K562 (cell line): ENCODE data around the gene MON1A. TPM values are rescaled to one million over a fixed set of nuclear protein-coding genes. Genes with fewer than 3 reads are reported as not detected.

Experiments
- ATAC-seq: fragments of 200-7000 bp; cut with Tn5 transposase; 3 replicates; pipeline ENCODE4 v1.9.1; 2020; ENCODE audit warnings: moderate library complexity
- BruUV-seq: library from RNA; stranded (reverse); fragments of 400-500 nt; replicated peaks from 2 replicates; lab custom pipeline; 2021; lab: Mats Ljungman, UMichigan
- CTCF ChIA-PET: fragments of 300-600 bp; formaldehyde crosslinking; extraction: SDS; loops from one replicate; lab custom pipeline; 2021; ENCODE audit warnings: low intra/inter-chr PET ratio; lab: Yijun Ruan, JAX
- POLR2A ChIA-PET: fragments of 300-600, 350-650 bp; sonication (Branson Sonifier 250); formaldehyde crosslinking; extraction: SDS; loops from one replicate; lab custom pipeline; 2021; ENCODE audit warnings: antibody characterized with exemption, inconsistent platforms; lab: Yijun Ruan, JAX
- DNase-seq, 4 experiments: peaks; one replicate each; pipeline versions ENCODE4 v3.0.0 to v3.0.0-alpha.2; 2011 to 2018; ENCODE audit warnings: low spot score in 3 of 4, mixed read lengths in 3 of 4; ENCODE audit errors: extremely low read depth in 1 of 4
- FAIRE-seq: peaks from 2 replicates; lab custom pipeline; 2011; peaks lifted over from hg19 to GRCh38; lab: Jason Lieb, UNC
- H2AFZ ChIP-seq: 2 replicates; pipeline ENCODE4 v1.6.0; 2011; ENCODE audit warnings: low read depth, low read length, control low read depth, inconsistent platforms
- H3K27ac ChIP-seq: fragments of 200-600 bp; 3 replicates; pipeline ENCODE4 v1.8.0; 2011; ENCODE audit warnings: low read depth, mild to moderate bottlenecking, control low read depth, inconsistent platforms, low read length, moderate library complexity, mixed read lengths; ENCODE audit errors: extremely low read depth
- H3K27me3 ChIP-seq, 2 experiments: fragments of 300-600 bp in 1 of 2; 2 replicates in 1 of 2; 3 replicates in 1 of 2; pipeline versions ENCODE4 v1.6.0 to v1.8.0; 2011; ENCODE audit warnings: inconsistent platforms in 2 of 2, low read length in 2 of 2, mild to moderate bottlenecking in 1 of 2, mixed read lengths in 1 of 2, moderate library complexity in 1 of 2; ENCODE audit not compliant: control insufficient read depth in 2 of 2, insufficient read depth in 2 of 2
- H3K36me3 ChIP-seq: fragments of 300-600 bp; 3 replicates; pipeline ENCODE4 v1.8.0; 2011; ENCODE audit warnings: mild to moderate bottlenecking, low read length, inconsistent platforms; ENCODE audit not compliant: control insufficient read depth, insufficient read depth
- H3K4me1 ChIP-seq, 2 experiments: fragments of 200-600 bp in 1 of 2; replicated peaks in 1 of 2; 2 replicates in 1 of 2; 3 replicates in 1 of 2; pipeline versions ENCODE4 v1.5.1 to v1.8.0; 2011; ENCODE audit warnings: inconsistent platforms in 2 of 2, low read length in 2 of 2, mild to moderate bottlenecking in 1 of 2, mixed read lengths in 1 of 2, moderate library complexity in 1 of 2; ENCODE audit not compliant: control insufficient read depth in 2 of 2, insufficient read depth in 2 of 2
- H3K4me2 ChIP-seq: 2 replicates; pipeline ENCODE4 v1.6.1; 2011; ENCODE audit warnings: low read length, control low read depth, inconsistent platforms, mixed read lengths; ENCODE audit not compliant: insufficient read depth
- H3K4me3 ChIP-seq: fragments of 200-600 bp; sonication (generic), shearing (Covaris generic); 2 replicates; pipeline ENCODE4 v1.5.1; 2016; ENCODE audit warnings: control low read depth, inconsistent platforms
- H3K79me2 ChIP-seq: fragments of 200-600 bp; 3 replicates; pipeline ENCODE4 v1.8.0; 2011; ENCODE audit warnings: low read length, inconsistent platforms; ENCODE audit not compliant: control insufficient read depth, insufficient read depth
- H3K9ac ChIP-seq, 2 experiments: 2 replicates each; pipeline versions ENCODE4 v1.6.0 to v1.6.1; 2011; ENCODE audit warnings: low read depth in 2 of 2, low read length in 2 of 2, control low read depth in 1 of 2, inconsistent platforms in 1 of 2, mild to moderate bottlenecking in 1 of 2, mixed read lengths in 1 of 2; ENCODE audit not compliant: insufficient read depth in 1 of 2
- H3K9me1 ChIP-seq: one replicate; pipeline ENCODE4 v1.6.0; 2011; ENCODE audit warnings: inconsistent platforms, mild to moderate bottlenecking, low read length, moderate library complexity; ENCODE audit not compliant: control insufficient read depth, insufficient read depth
- H3K9me3 ChIP-seq: replicated peaks from 2 replicates; pipeline ENCODE4 v1.5.1; 2011; ENCODE audit warnings: low read depth, low read length, inconsistent platforms; ENCODE audit not compliant: control insufficient read depth, insufficient read depth
- H4K20me1 ChIP-seq: replicated peaks from 2 replicates; pipeline ENCODE4 v1.6.1; 2011; ENCODE audit warnings: low read length, inconsistent platforms, mixed read lengths; ENCODE audit not compliant: control insufficient read depth, insufficient read depth
- ATF3 ChIP-seq, 2 experiments: fragments of 450-650 bp in 1 of 2; sonication (generic) in 1 of 2; formaldehyde crosslinking in 1 of 2; IDR thresholded peaks in 1 of 2; conservative IDR thresholded peaks in 1 of 2; 2 replicates each; pipeline versions ENCODE4 v1.6.1 to v1.8.1; 2016 to 2023; ENCODE audit warnings: mild to moderate bottlenecking in 2 of 2, moderate library complexity in 2 of 2, inconsistent platforms in 1 of 2, missing genetic modification reagents in 1 of 2
- BHLHE40 ChIP-seq: IDR thresholded peaks from 2 replicates; pipeline ENCODE4 v1.6.1; 2011; ENCODE audit warnings: low read length, improper control_type of control experiment
- CEBPG ChIP-seq, 3 experiments: fragments of 200-800 bp in 1 of 3; sonication (Bioruptor generic) in 1 of 3; sonication (generic) in 1 of 3; formaldehyde crosslinking in 1 of 3; IDR thresholded peaks in 2 of 3; conservative IDR thresholded peaks in 1 of 3; 2 replicates each; pipeline versions ENCODE4 v1.6.1 to v1.8.0; 2016 to 2022; ENCODE audit warnings: missing compliant biosample characterization in 2 of 3, missing genetic modification characterization in 2 of 3, mild to moderate bottlenecking in 1 of 3, missing genetic modification reagents in 1 of 3
- IRF2 ChIP-seq: sonication (generic); formaldehyde crosslinking; IDR thresholded peaks from 2 replicates; pipeline ENCODE4 v1.8.1; 2022; ENCODE audit warnings: mild to moderate bottlenecking, missing genetic modification reagents
- NR2C1 ChIP-seq, 2 experiments: fragments of 450-650 bp; IDR thresholded peaks; 2 replicates each; pipeline ENCODE4 v1.6.1; 2017; ENCODE audit warnings: mild to moderate bottlenecking in 2 of 2, antibody characterized with exemption in 1 of 2, inconsistent platforms in 1 of 2, missing compliant biosample characterization in 1 of 2, missing genetic modification characterization in 1 of 2
- POLR2B ChIP-seq: fragments of 450-650 bp; IDR thresholded peaks from 2 replicates; pipeline ENCODE4 v1.6.1; 2018; ENCODE audit warnings: low read depth; ENCODE audit not compliant: partially characterized antibody
- RFX5 ChIP-seq: IDR thresholded peaks from 2 replicates; pipeline ENCODE4 v1.6.1; 2011; ENCODE audit warnings: low read depth, mild to moderate bottlenecking, improper control_type of control experiment, low read length
- ZNF644 ChIP-seq: fragments of 200-800 bp; sonication (Bioruptor generic); IDR thresholded peaks from 2 replicates; pipeline ENCODE4 v1.6.1; 2016; ENCODE audit warnings: low read depth, missing genetic modification characterization, missing compliant biosample characterization
- WGBS: fragments of 100-300 bp; shearing (Covaris generic); methylation state at CpG from one replicate; pipeline ENCODE4 v1.1.6; 2016; ENCODE audit warnings: low coverage, mixed read lengths; ENCODE audit not compliant: insufficient coverage; ENCODE audit errors: missing lambda C conversion rate; 5-methylcytosine and 5-hydroxymethylcytosine counted together
- in situ Hi-C: fragments of 300-500 bp; cut with MboI; formaldehyde crosslinking; loops from 4 replicates; pipeline ENCODE4 v1.15.0; 2018; ENCODE audit warnings: inconsistent platforms, mixed read lengths
- intact Hi-C: fragments of 100-400 bp; cut with micrococcal nuclease; formaldehyde crosslinking; loops from 2 replicates; pipeline ENCODE4 v1.14.2; 2022
- polyA plus RNA-seq, 8 experiments: library from polyadenylated mRNA; depleted of rRNA in 4 of 8; stranded (reverse) in 5 of 8; unstranded in 3 of 8; fragments of >200 nt; fragmentation: Nextera tagmentation in 2 of 8; fragmentation: Illumina TruSeq in 1 of 8; extraction: Ambion mirVana in 2 of 8; extraction: Trizol in 1 of 8; gene quantifications; 2 replicates each; pipeline versions ENCODE4 v1.2.1 to v1.2.3, GENCODE V29; 2011 to 2014; ENCODE audit warnings: inconsistent platforms in 1 of 8, missing spikeins in 1 of 8
- total RNA-seq, 7 experiments: library from RNA; depleted of rRNA in 6 of 7; stranded (reverse); fragments of >200 nt in 6 of 7; fragmentation: Illumina TruSeq in 2 of 7; extraction: Trizol in 2 of 7; gene quantifications; 2 replicates each; pipeline versions ENCODE4 v1.2.1 to v1.2.3, GENCODE V29; 2011 to 2021; ENCODE audit warnings: low replicate concordance in 1 of 7
- TF ChIP-seq, protein P1 (sequence below), 2 experiments: fragments of 450-650 bp; IDR thresholded peaks; 2 replicates each; pipeline ENCODE4 v1.6.1; 2016; ENCODE audit warnings: mild to moderate bottlenecking in 2 of 2, borderline replicate concordance in 1 of 2, low read depth in 1 of 2, moderate library complexity in 1 of 2

Gene MON1A
- total and polyA plus RNA-seq, 9 of the 15 experiments (the other 6 are each of a cell fraction or from before 2014, with no cell fraction given): 1.1 to 13.8 (median 6.8) TPM

DNA sequence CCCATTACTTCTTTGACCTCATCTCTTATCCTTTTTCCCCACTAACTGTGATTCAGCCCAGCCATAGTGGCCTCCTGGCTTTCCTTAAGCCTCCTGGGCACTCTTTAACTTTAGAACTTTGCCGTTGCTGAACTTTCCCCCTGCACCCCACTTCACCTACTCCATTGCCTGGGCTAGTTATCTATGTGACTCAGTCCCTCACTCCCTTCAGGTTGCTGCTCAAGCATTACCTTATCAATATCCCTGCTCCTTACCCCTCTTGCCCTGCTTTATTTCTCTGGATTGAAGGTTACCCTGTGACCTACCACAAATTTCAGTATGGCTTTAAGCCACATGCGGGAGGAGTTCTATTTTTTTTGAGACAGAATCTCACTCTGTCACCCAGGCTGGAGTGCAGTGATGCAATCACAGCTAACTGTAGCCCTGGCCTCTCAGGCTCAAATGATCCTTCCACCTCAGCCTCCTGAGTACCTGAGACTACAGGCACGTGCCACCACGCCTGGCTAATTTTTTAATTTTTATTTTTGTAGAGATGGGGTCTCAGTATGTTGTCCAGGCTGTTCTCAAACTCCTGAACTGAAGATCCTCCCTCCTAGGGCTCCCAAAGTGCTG lies 3.4 kb downstream of the MON1A start:
- intact Hi-C loops (loop anchor here (5.0 kb wide), 1 partner anchor 161 kb away; the partner anchor contains the start of gene RBM5), in situ Hi-C loops (no loop called here)
- ATAC-seq: no peak
- H3K9ac ChIP-seq: peak overlapping the region; percentile 31 to 45; a peak in 1 of 4 replicates
- peaks cover 2% of the 10 kb centered on the region for H3K9me1 ChIP-seq
- no peak overlapping the region for H2AFZ ChIP-seq
- H3K4me1 ChIP-seq: peaks cover 22 to 31% of the 10 kb centered on the region in 2 experiments
- H3K4me3 ChIP-seq: no peak overlapping the region
- ChIA-PET POLR2A (no interaction called here), CTCF (no interaction called here)
- H3K9me3 ChIP-seq: no peaks in the 10 kb centered on the region
- peak overlapping the region; percentile 65 for H3K27ac ChIP-seq
- DNase-seq: peak in 1 of 4 experiments; percentile 4
- 17% methylated on average over 4 of the region's 4 CpGs for WGBS
- no TSS peak for BruUV-seq
- no peaks in the 10 kb centered on the region for H4K20me1 ChIP-seq
- FAIRE-seq: peak; percentile 6
- peaks cover 9% of the 10 kb centered on the region; the same call in 2 of the 3 replicates for H3K36me3 ChIP-seq
- H3K4me2 ChIP-seq: peak overlapping the region; percentile 24
- H3K27me3 ChIP-seq: no peaks in the 10 kb centered on the region
- H3K79me2 ChIP-seq: peaks cover 29% of the 10 kb centered on the region
- TF ChIP-seq BHLHE40: 0 out of 2 replicates have a peak, but pooled peaks have one; percentile 27
- no peak for TF ChIP-seq NR2C1 (IDR thresholded peaks at IDR 0.05)
- no peak for TF ChIP-seq NR2C1 (tag; IDR thresholded peaks at IDR 0.05)
- TF ChIP-seq, protein P1, sequence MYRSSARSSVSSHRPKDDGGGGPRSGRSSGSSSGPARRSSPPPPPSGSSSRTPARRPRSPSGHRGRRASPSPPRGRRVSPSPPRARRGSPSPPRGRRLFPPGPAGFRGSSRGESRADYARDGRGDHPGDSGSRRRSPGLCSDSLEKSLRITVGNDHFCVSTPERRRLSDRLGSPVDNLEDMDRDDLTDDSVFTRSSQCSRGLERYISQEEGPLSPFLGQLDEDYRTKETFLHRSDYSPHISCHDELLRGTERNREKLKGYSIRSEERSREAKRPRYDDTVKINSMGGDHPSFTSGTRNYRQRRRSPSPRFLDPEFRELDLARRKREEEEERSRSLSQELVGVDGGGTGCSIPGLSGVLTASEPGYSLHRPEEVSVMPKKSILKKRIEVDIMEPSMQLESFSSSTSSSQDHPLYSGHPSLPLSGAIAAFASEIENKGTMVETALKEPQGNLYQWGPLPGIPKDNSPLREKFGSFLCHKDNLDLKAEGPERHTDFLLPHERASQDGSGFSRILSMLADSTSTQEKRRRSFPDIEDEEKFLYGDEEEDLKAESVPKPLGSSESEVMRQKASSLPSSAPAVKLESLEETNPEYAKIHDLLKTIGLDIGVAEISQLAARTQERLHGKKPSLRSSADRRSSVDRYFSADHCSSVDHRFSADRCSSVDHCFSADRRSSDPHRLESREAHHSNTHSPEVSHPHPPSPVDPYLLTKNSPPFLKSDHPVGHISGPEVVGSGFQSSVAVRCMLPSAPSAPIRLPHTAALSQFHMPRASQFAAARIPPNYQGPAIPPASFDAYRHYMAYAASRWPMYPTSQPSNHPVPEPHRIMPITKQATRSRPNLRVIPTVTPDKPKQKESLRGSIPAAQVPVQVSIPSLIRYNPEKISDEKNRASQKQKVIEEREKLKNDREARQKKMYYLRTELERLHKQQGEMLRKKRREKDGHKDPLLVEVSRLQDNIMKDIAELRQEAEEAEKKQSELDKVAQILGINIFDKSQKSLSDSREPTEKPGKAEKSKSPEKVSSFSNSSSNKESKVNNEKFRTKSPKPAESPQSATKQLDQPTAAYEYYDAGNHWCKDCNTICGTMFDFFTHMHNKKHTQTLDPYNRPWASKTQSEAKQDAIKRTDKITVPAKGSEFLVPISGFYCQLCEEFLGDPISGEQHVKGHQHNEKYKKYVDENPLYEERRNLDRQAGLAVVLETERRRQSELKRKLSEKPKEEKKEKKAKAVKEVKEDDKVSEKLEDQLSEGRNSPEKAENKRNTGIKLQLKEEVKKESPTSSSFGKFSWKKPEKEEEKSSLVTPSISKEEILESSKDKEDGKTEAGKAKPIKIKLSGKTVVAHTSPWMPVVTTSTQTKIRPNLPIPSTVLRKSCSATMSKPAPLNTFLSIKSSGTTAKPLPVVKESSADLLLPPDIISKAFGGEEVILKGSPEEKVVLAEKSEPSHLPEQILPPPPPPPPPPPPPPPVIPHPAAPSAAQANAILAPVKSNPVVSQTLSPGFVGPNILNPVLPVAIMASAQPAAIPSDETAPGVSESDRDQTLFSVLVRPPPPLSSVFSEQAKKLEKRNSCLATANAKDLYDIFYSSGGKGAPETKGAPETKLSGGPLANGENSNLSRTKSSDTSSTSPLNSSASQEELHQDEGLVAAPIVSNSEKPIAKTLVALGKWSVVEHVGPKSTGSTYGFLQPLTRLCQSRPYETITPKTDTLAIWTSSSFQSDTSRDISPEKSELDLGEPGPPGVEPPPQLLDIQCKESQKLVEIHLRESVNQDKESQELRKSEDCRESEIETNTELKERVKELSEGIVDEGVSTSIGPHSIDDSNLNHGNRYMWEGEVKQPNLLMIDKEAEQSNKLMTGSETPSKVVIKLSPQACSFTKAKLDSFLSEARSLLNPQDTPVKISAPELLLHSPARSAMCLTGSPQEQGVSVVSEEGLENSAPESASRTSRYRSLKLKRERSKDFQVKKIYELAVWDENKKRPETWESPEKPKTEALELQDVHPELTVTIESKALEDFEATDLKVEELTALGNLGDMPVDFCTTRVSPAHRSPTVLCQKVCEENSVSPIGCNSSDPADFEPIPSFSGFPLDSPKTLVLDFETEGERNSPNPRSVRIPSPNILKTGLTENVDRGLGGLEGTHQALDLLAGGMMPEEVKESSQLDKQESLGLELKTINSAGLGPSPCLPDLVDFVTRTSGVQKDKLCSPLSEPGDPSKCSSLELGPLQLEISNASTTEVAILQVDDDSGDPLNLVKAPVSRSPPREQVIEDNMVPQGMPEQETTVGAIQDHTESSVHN (IDR thresholded peaks at IDR 0.05; ENCODE audit: borderline replicate concordance in 1 of 2, low read depth in 1 of 2): no peak
- TF ChIP-seq CEBPG (CRISPR knock-in tag; IDR thresholded peaks at IDR 0.05): peak; percentile 90
- TF ChIP-seq CEBPG (tag; conservative IDR thresholded peaks at IDR 0.05 in 1 of 2, IDR thresholded peaks at IDR 0.05 in 1 of 2): peak; percentile 52 to 79
- no peak for TF ChIP-seq IRF2
- no peak for TF ChIP-seq POLR2B
- peak; percentile 90 for TF ChIP-seq ATF3 (IDR thresholded peaks at IDR 0.05)
- TF ChIP-seq ATF3 (CRISPR knock-in tag; conservative IDR thresholded peaks at IDR 0.05): no peak
- TF ChIP-seq ZNF644 (tag): no peak
- TF ChIP-seq RFX5: no peak
